Parathyroid adenoma (tissue), 2 donors: ENCODE results near the gene IST1.

ENCODE experiments used
- H2AFZ ChIP-seq: fragments of 300-600 bp; sonication (generic); one replicate; pipeline ENCODE4 v1.7.0; 2017; ENCODE audit warnings: antibody characterized with exemption, mild to moderate bottlenecking
- H3K27ac ChIP-seq: fragments of 300-600 bp; sonication (generic); one replicate; pipeline ENCODE4 v1.7.0; 2017
- H3K27me3 ChIP-seq: fragments of 300-600 bp; sonication (generic); one replicate; pipeline ENCODE4 v1.7.0; 2017; ENCODE audit warnings: low read length; ENCODE audit not compliant: control insufficient read depth, insufficient read depth
- H3K36me3 ChIP-seq: fragments of 300-600 bp; sonication (generic); one replicate; pipeline ENCODE4 v1.7.0; 2017; ENCODE audit warnings: low read length; ENCODE audit not compliant: control insufficient read depth, insufficient read depth
- H3K4me1 ChIP-seq: fragments of 300-600 bp; sonication (generic); one replicate; pipeline ENCODE4 v1.7.0; 2017; ENCODE audit warnings: control low read depth
- H3K4me2 ChIP-seq: fragments of 300-600 bp; sonication (generic); one replicate; pipeline ENCODE4 v1.7.0; 2017; ENCODE audit warnings: low read length
- H3K4me3 ChIP-seq: fragments of 300-600 bp; sonication (generic); one replicate; pipeline ENCODE4 v1.7.0; 2017; ENCODE audit warnings: low read depth, low read length
- H3K79me2 ChIP-seq: fragments of 300-600 bp; sonication (generic); one replicate; pipeline ENCODE4 v1.7.0; 2017; ENCODE audit warnings: control low read depth
- H3K9ac ChIP-seq: fragments of 300-600 bp; sonication (generic); one replicate; pipeline ENCODE4 v1.7.0; 2017; ENCODE audit warnings: mild to moderate bottlenecking
- H3K9me3 ChIP-seq: fragments of 300-600 bp; sonication (generic); one replicate; pipeline ENCODE4 v1.7.0; 2017; ENCODE audit warnings: low read length; ENCODE audit not compliant: control insufficient read depth
- CTCF ChIP-seq: fragments of 300-600 bp; sonication (generic); IDR thresholded peaks from one replicate; pipeline ENCODE4 v1.7.0; 2017; ENCODE audit warnings: antibody characterized with exemption, mild to moderate bottlenecking
- donor health status: primary hyperparathyroidism.

Gene IST1

GRCh38 chr16:71870818-71871217 lies 24.5 kb upstream of the IST1 start:
- Histone ChIP-seq H3K4me1 (no peaks in the 10 kb centered on the region), H3K27ac (no peak overlapping the region), H2AFZ (no peak overlapping the region), H3K4me3 (no peak overlapping the region), H3K4me2 (no peak overlapping the region), H3K9ac (no peak overlapping the region), H3K9me3 (no peaks in the 10 kb centered on the region), H3K79me2 (no peaks in the 10 kb centered on the region), H3K27me3 (no peaks in the 10 kb centered on the region), H3K36me3 (no peaks in the 10 kb centered on the region)
- no peak for TF ChIP-seq CTCF

GRCh38 chr16:71873199-71873598 lies 22.1 kb upstream of the IST1 start:
- Histone ChIP-seq H3K4me2 (no peak overlapping the region), H3K9ac (no peak overlapping the region), H2AFZ (no peak overlapping the region), H3K4me1 (no peaks in the 10 kb centered on the region), H3K27me3 (no peaks in the 10 kb centered on the region), H3K4me3 (no peak overlapping the region), H3K79me2 (peaks cover 7% of the 10 kb centered on the region), H3K27ac (no peak overlapping the region), H3K36me3 (no peaks in the 10 kb centered on the region), H3K9me3 (no peaks in the 10 kb centered on the region)
- no peak for TF ChIP-seq CTCF

- Histone ChIP-seq H3K9me3 (no peaks in the 10 kb centered on the region), H3K9ac (no peak overlapping the region), H3K4me3 (no peak overlapping the region), H3K27ac (no peak overlapping the region), H3K4me1 (peaks cover 5% of the 10 kb centered on the region), H2AFZ (no peak overlapping the region), H3K36me3 (no peaks in the 10 kb centered on the region), H3K4me2 (no peak overlapping the region), H3K27me3 (no peaks in the 10 kb centered on the region), H3K79me2 (peaks cover 24% of the 10 kb centered on the region)
- no peak for TF ChIP-seq CTCF
Measured at GRCh38 chr16:71878911-71879310, 16.4 kb upstream of the IST1 start.

- TF ChIP-seq CTCF = no peak
- no peak overlapping the region for H3K4me3 ChIP-seq
- no peak overlapping the region for H3K4me2 ChIP-seq
- no peak overlapping the region for H3K27ac ChIP-seq
- no peaks in the 10 kb centered on the region for H3K36me3 ChIP-seq
- H3K79me2 ChIP-seq = peaks cover 24% of the 10 kb centered on the region
- H3K9me3 ChIP-seq = no peaks in the 10 kb centered on the region
- no peaks in the 10 kb centered on the region for H3K27me3 ChIP-seq
- H3K4me1 ChIP-seq = peaks cover 5% of the 10 kb centered on the region
- H2AFZ ChIP-seq = no peak overlapping the region
- no peak overlapping the region for H3K9ac ChIP-seq
Measured at GRCh38 chr16:71880176-71880575, 15.2 kb upstream of the IST1 start.

- H3K27ac ChIP-seq = peak overlapping the region; percentile 88
- H3K4me2 ChIP-seq = peak overlapping the region; percentile 98
- no peak overlapping the region for H3K9ac ChIP-seq
- no peaks in the 10 kb centered on the region for H3K27me3 ChIP-seq
- no peaks in the 10 kb centered on the region for H3K36me3 ChIP-seq
- no peaks in the 10 kb centered on the region for H3K9me3 ChIP-seq
- peaks cover 16% of the 10 kb centered on the region for H3K79me2 ChIP-seq
- peak; percentile 97 for TF ChIP-seq CTCF
- H2AFZ ChIP-seq = peak overlapping the region; percentile 100
- H3K4me3 ChIP-seq = peak overlapping the region; percentile 87
- H3K4me1 ChIP-seq = peaks cover 5% of the 10 kb centered on the region
Measured at GRCh38 chr16:71882505-71883167, 12.7 kb upstream of the IST1 start.
